NCI-H2171 treated with DMSO at 0.1 percent for 48 hours (cell line): ENCODE results near the gene ZC3H10.
A peak's percentile ranks its signal among the peaks of the same experiment; 100 is the strongest.

Source experiments
- DNase-seq: peaks from one replicate; lab custom pipeline; 2025; lab: John Stamatoyannopoulos, UW

ZC3H10 gene

DNA sequence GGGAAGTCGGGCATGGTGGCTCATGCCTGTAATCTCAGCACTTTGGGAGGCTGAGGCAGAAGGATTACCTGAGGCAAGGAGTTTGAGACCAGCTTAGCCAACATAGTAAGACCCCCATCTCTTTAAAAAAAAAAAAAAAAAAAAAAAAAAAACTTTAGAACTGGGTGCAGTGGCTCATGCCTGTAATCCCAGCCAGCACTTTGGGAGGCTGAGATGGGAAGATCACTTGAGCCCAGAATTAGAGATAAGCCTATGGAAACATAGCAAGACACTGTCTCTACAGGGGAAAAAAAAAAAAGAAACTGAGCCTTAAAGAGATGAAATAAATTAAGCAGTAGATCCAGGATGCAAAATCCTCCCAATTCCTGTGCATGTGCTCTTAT, 15.4 kb upstream of the ZC3H10 start:
- no peak for DNase-seq

- DNase-seq, result no peak
These were observed 14.9 kb upstream of the ZC3H10 start for GRCh38 chr12:56103066-56103711.

DNA sequence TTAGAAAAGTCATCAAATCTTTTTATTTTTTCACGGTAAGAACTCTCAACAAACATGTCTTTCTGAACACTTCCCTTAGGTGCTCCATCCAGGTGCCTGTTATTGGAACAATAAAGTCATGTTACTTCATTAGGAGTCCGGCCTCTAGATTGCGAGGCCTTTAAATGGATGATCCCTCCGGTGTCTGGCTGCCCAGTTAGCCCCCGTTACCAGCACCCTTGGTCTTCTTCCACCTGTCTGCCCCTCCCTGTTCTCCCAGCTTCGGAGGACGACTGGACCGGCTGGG, 14.3 kb upstream of the ZC3H10 start:
- no peak for DNase-seq

DNA sequence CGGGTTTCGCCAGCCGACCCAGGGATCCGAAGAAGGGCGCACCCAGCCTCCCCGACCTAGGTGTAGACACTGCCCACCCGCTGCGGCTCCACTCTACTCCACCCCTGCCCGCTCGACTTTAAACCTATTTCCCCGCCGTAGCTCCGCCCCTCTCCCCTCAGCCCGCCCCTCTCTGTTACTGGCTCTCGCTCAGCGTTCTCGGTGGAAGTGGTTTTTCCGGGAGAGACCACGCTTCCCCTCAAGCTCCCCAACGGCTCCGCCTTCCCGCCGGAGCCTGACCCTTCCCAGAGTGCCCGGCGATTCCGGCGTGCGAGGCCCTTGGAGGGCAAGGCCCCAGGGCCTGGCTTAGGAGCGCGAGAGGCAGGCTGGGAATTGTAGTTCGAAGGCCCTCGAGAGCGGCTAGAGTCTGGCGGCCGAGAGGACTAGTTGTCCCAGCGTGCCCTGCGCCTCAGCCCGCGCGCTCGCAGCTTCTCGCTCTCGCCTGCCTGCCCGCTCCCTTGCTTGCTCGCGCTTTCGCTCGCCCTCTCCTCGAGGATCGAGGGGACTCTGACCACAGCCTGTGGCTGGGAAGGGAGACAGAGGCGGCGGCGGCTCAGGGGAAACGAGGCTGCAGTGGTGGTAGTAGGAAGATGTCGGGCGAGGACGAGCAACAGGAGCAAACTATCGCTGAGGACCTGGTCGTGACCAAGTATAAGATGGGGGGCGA, 13.8 kb upstream of the ZC3H10 start, which contains the start of gene PA2G4:
Gene PA2G4, plus strand, starts transcription at position 451 of the 706 bp plus-strand sequence. Its CDS starts 179 bp downstream, at position 630.
- peak; percentile 98 for DNase-seq

GRCh38 chr12:56104815-56105608, 13.1 kb upstream of the ZC3H10 start:
- DNase-seq, result peak; percentile 39

DNA sequence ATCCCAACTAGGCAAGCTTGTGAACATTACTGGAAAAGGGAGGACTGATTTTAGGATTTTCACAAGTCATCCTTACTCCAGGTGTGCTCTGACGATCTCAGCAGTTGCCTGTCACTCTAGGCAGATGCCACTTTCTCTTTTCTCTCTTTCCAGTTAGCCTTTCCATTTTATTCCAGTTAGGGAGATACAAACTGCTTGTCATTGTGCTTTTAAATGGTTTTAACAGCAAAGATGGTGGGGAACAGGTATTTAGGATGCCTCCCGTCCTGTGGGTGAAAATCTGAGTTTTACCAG, 12.5 kb upstream of the ZC3H10 start:
- no peak for DNase-seq

- DNase-seq, result no peak
These were observed 10.8 kb upstream of the ZC3H10 start for GRCh38 chr12:56107242-56107641.

DNA sequence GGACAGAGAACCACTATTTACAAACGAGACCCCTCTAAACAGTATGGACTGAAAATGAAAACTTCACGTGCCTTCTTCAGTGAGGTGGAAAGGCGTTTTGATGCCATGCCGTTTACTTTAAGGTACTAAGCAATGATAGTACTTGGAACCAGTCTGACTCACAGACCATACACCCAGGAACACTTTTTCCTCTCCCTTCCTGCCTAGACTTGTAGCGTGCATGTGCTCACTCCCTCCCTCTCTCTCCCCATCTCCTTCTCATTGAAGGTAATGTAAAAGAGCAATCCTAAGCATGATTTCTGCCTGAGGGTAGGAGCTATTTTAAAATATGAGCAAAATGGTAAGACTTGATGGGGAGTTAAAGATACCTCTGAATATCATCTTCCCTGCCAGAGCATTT, 7.5 kb upstream of the ZC3H10 start:
- no peak for DNase-seq

GRCh38 chr12:56114084-56114483, 4.0 kb upstream of the ZC3H10 start:
- DNase-seq, result no peak

GRCh38 chr12:56115329-56115728, 2.7 kb upstream of the ZC3H10 start:
- no peak for DNase-seq

DNA sequence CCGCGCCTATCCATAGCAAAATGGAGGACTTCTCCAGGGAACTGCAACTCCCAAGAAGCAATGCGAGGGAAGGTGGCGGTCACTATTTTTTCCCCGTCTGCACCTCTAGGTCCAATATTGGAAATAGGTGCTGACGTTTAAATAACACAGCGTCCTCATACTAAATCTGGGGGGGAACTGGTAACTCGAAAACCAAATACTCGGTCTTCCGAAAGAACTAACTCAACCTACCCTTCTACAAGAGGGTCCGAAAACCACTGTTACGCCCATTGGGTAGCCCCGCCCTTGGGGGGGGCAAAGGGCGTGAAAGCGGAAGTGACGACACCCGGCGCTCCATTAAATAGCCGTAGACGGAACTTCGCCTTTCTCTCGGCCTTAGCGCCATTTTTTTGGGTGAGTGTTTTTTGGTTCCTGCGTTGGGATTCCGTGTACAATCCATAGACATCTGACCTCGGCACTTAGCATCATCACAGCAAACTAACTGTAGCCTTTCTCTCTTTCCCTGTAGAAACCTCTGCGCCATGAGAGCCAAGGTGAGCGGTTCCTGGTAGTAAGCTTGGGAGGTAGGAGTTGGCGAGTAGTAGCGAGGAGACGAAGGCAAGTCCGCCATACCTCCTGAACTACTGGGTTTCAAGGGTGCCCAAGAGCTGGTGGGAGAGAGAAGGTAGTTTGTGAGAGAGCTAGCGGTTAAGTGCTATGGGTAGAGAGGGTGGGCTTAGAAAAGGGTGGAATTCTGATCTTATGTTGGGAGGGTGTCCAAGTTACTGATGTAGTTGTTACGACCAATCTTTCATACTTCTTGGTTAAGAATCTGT, 1.6 kb upstream of the ZC3H10 start, which contains the start of gene RPL41:
Gene RPL41, plus strand, starts transcription at position 367 of the 815 bp plus-strand sequence.
- DNase-seq, result peak; percentile 96

- DNase-seq, result peak; percentile 60
These were observed 872 bp upstream of the ZC3H10 start for GRCh38 chr12:56117082-56117706.

- DNase-seq, result no peak
These were observed 757 bp downstream of the ZC3H10 start for GRCh38 chr12:56118688-56119357.

DNA sequence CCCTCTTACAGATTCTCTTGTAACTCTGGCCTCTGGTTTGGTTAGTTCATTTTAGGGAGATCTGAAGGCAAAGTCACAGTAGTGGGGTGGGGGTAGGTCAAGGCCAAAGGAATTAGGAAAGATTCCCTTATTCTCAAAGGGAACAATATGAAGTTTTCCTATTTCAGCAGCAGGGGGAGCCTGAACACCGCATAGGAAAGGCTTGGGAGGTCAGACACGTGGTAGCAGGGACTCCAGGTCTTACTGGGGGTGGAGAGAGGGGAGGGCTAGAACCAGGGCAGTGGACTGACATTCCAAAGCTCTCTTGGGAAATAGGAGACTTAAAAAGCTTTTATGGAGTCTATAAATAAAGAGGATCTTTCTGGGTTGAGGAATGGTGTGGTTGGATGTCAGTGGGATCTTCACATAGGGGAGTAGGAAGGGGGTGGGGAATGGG, 1.3 kb downstream of the ZC3H10 start:
- DNase-seq, result peak; percentile 87

GRCh38 chr12:56120158-56120846, 2.2 kb downstream of the ZC3H10 start:
- DNase-seq, result no peak

- DNase-seq, result no peak
These were observed 3.3 kb downstream of the ZC3H10 start for GRCh38 chr12:56121204-56121870.

DNA sequence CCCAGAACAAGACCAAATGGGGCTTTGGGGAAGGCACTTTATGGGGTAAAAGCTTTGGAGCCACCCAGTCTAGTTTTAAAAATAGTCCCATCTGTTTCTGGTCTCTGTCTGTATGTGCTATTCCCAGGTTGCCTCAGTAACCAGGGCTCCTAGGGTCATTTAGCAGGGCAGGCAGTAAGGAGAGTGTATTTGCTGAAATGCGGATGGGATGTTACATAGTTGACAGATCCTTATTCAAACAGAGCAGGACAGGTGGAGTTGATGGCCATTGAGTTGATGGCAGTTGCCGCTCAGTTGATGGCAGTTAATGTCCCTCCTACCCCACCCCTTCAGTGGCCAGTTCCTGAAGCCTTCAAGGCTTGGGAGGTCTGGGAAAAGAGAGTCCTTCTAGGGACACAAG, 4.6 kb downstream of the ZC3H10 start:
- DNase-seq, result no peak

GRCh38 chr12:56124133-56124532, 6.1 kb downstream of the ZC3H10 start:
- no peak for DNase-seq

DNA sequence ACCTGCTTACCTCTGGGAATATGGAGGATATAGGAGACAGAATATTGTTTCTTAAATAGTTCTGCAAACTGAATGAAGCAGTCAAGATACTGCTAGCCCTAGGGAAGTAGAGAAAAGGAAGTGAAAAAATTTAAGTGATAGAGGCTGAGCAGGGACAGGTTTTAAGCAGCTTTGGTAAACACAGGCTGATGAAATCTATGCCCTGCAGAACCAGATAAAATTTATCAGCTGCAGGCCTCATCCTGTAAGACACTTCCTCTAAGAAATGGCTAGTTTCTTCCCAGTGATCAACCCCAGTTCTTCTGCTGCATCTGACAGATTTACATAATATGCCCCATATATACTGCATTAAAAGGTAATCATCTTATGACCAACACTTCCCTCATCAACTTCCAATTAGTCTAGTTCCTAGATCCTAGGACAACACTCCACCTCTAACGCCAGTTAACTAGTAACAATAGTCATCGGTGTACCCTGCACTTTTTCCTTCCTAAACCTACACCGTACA, 8.7 kb downstream of the ZC3H10 start:
- peak; percentile 7 for DNase-seq

DNA sequence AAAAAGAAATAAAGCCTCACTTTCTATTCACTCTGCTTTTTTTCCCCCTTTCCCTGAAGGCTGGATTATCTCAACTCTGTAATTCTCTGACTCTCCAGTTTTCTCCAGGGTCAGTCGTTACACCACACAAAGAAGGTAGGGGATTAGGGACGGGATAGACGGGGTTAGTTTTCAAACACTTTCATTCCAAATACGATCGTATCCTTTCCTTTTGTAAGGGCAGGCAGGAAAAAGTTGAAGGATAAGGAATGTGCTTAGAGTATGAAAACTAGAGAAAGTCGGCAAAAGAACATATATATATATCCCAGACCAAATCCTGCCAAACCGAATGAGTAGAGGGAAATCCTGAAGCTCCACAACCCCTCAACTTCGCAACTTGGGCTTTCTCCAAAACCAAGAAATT, 9.4 kb downstream of the ZC3H10 start:
- DNase-seq, result no peak
